Measurements from ENCODE around the gene GRIN3B. TPM values are rescaled to one million over a fixed set of nuclear protein-coding genes. Genes with fewer than 3 reads are reported as not detected.
"Not testable (repeated sequence)": the region's sequence is repeated elsewhere in the genome, so short reads cannot be mapped to it uniquely, and the experiment has no call there.

GRIN3B gene, protein sequence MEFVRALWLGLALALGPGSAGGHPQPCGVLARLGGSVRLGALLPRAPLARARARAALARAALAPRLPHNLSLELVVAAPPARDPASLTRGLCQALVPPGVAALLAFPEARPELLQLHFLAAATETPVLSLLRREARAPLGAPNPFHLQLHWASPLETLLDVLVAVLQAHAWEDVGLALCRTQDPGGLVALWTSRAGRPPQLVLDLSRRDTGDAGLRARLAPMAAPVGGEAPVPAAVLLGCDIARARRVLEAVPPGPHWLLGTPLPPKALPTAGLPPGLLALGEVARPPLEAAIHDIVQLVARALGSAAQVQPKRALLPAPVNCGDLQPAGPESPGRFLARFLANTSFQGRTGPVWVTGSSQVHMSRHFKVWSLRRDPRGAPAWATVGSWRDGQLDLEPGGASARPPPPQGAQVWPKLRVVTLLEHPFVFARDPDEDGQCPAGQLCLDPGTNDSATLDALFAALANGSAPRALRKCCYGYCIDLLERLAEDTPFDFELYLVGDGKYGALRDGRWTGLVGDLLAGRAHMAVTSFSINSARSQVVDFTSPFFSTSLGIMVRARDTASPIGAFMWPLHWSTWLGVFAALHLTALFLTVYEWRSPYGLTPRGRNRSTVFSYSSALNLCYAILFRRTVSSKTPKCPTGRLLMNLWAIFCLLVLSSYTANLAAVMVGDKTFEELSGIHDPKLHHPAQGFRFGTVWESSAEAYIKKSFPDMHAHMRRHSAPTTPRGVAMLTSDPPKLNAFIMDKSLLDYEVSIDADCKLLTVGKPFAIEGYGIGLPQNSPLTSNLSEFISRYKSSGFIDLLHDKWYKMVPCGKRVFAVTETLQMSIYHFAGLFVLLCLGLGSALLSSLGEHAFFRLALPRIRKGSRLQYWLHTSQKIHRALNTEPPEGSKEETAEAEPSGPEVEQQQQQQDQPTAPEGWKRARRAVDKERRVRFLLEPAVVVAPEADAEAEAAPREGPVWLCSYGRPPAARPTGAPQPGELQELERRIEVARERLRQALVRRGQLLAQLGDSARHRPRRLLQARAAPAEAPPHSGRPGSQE
- total RNA-seq (2014; rRNA removed; shearing (Covaris generic)) = 0.23 TPM in 1 of 2 replicates, not detected in the other

DNA sequence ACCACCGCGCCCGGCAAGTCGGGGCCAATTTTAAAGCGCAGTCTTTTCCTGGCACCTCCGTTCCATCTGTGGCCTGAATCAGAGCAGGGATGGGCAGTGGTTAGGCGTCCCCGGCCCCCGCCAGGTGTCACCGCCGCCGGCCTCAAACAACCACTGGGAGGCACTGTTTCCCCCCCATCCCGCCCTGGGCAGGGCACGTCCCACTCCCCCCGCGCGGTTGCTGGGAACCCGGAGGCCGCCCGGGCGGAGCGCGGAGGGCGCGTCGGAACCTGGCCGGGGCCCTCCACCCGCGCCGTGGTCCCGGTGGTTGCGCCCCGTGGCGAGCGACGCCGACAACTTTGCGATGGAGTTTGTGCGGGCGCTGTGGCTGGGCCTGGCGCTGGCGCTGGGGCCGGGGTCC lies at the start of gene GRIN3B:
TSS of gene GRIN3B (plus strand) at position 325 of the 400 bp plus-strand sequence. CDS start at position 344, 19 bp downstream.
- DNase-seq (ENCODE audit: low spot score) = peak; percentile 53

- no peak for DNase-seq (ENCODE audit: low spot score)
These were observed 48.1 kb upstream of the GRIN3B start for GRCh38 chr19:952049-952679.

DNA sequence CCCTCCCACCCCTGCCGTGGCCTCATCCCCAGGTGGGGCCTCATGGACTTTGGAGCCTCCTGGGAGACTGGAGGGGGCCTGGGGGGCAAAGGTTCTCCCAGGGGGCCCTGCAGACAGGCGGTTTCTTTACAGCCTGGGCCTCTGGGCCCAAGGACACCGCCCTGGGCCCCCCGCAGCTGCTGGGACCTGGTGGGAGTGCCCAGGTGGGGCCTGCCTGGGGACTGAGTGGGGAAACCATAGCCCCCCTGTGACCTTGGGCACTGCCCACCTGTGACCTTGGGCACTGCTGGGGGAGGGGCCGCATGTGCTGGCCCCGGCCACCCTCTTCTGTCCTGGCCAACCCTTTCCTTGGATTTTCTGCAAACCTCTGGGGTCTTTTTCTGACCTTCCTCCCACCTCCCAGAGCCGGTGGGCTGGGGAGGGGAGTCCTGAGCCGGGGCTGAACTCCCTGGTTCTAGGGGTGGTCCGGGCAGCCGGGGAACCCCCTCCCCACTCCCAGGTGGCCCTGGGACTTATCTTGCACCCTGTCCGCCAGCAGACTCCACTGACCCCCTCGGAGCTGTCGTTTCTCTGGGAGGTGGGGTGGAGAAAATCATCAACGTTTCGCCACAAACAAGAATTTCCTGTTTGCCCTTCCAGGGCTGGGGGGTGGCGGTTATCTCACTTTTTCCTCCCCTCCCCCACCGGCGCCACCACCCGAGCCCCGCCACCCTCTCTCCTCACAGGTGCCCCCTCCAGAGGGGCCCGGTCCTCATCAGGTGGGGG lies 47.4 kb upstream of the GRIN3B start:
- no peak for DNase-seq (ENCODE audit: low spot score)

DNA sequence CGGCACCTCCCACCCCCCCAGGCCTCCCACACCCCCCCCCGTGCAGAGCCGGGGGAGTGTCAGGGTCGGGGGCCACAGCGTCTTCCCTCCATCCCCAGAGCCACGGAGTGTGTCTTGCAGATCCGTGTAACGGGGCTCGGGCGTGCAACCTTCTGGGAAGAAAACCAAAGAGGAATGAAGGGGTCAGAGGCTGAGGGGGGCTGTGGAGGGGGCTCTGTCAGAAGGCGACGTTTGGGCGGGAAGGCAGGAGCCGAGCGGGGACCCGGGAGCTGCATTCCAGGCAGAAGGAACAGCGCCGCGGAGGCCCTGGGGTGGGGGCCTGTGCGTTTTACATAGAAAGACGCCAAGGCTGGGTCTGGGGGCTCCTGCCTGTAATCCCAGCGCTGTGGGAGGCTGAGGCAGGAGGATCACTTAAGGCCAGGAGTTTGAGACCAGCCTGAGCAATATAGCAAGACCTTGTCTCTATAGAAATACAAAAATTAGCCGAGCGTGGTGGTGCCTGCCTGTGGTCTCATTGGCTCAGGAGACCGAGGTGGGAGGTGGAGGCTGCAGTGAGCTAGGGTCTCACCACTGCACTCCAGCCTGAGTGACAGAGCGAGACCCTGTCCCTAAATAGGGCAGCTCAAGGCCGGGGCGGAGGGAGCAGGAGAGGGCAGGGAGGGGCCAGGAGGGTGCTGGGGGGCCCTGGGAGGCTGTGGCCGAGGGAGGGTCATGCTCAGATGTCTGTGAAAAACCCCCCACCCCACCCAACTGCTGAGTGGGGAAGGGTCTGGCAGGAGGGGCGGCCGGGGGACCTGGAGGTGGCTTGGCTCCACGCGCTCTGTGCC lies 46.6 kb upstream of the GRIN3B start:
- no peak for DNase-seq (ENCODE audit: low spot score)

DNA sequence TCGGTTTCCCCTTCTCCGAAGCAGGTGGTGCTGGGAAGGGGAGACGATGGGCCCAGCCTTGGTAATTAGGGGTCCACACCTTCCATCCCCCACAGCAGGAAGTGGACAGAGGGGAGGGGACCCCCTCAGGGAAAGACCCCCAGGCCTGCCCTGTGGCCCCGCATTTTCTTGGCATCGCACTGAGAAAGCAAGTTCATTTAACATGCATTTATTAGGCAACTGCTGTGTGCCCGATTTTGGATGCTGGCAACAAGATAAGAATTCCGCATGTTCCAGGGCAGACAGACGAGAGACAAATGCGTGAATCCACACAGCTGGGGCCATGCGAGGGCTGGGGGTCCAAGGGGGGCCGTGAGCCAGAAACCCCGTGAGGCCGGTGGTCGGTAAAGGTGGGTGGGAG lies 45.9 kb upstream of the GRIN3B start:
- DNase-seq (ENCODE audit: low spot score) = no peak

DNA sequence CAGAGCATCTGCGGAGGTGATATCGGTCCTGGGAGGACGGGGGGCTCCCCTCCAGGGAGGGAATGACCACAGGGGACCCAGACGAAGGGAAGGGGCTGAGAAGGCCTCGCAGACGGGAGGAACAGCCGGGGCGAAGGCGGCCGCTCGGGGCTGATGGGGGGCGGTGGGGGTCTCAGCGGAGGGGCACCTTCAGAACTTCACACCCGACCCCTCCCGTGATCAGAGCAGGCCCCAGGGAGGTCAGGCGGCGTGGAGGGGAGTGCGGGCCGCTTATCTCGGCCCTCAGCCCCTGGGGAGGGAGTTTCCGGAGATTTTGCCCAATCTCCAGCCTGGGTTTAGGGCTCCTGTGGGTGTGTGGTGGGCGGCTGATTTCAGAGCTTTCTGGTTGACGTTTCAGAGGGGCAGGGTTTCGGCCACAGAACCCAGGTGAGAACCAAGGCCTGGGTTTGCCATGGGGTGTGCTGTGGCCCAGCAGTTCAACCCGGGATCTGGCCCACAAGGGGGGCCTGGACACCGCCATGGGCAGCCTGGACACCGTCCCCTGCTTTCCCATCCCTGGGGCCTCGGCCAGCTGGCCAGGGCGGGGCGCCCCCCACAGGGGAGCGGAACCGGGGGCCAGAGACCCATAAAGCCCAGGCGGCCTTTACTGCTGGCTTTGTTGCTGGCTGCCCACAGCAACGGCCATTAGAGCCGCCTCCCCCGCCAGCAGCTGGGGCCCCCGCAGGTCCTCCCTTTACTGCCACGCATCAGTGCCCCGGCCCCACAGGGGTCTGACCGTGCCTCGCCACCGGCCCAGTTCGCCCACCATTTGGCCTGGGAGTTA lies 45.3 kb upstream of the GRIN3B start:
- DNase-seq (ENCODE audit: low spot score) = no peak

DNA sequence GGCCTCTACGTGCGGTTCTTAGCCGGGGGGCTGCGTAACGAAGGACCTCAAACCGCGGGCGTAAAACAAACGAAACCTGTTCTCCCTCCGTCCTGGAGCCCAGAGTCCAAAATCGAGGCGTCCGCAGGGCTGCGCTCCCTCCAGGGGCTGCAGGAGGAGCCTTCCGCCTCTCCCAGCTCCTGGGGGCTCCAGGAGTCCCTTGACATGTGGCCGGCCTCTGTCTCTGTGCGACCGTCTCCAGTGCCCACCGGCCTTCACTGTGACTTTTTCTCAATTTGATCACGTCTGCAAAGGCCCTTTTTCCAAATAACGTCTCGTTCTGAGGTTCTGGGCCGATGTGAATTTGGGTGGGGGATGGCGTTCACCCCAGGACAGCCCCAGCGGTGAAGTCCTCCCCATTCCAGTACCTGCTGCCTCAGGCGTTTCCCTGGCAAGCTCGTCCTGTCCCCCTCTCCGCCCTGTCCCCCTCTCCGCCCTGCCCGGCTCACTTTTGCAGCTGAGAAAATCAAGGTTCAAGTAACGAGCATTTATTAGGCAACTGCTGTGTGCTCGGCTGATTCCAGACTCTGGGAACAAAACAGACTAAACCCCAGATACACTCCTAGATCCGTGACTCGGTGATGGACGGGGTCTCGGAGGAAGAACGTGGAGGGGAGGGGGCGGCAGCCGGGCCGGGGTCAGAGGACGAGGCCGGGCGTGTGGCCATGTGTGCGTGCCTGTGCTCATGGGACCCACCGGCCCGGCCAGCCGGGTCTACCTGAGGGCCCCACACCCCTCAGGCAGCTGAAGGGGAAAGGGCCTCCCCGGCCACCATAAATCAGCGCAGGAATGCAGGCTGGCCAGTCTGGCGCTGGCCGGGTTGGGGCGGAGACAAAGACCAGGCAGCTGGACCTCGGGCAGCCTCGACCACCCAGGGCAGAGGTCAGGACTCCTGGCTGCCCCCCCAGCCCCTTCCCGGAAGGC lies 44.1 kb upstream of the GRIN3B start:
- DNase-seq (ENCODE audit: low spot score) = no peak

DNA sequence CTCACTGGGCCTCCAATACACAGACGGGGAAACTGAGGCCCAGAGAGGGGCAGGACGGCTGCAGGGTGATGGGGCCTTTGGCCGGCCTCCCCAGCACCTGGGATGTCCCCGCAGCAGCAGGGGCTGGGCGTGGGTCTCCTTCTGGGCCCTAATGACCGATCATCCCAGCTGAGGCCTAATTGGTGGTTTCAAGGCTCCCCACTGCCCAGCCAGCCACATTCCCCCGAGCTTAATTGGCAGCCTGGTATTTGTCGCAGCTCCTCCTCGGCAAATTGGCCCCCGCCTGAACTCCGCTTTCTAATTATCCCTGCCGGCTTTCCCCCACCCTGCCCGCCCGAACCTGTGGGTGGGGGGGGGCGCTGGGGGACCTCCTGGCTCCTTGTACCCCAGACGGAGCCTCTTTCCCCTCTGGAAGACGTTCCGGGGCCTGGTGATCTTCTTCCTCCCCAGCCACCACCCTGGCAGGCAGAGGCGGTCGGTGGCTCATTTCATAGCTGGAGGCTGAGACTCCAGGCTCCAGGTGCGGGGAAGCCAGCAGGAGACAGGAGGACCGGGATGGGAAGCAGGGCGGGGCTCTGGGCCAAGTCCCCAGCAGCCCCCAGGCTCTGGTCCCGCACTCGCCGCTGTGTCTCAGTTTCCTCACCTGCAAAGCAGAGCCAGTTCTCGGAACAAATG lies 43.3 kb upstream of the GRIN3B start:
- no peak for DNase-seq (ENCODE audit: low spot score)

DNA sequence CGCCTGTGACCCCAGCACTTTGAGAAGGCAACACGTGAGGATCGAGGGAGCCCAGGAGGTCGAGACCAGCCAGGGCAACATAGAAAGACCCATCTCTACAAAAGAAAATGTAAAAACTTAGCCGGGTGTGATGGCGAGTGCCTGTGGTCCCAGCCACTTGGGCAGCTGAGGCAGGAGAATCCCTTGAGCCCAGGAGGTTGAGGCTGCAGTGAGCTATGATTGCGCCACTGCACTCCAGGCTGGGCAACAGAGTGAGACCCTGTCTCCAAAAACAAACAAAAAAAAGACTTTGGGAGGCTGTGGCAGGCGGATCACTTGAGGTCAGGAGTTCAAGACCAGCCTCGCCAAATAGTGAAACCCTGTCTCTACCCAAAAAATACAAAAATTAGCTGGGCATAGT lies 42.6 kb upstream of the GRIN3B start:
- DNase-seq (ENCODE audit: low spot score) = not testable (repeated sequence)

GRCh38 chr19:958967-959855 lies 41.0 kb upstream of the GRIN3B start:
- DNase-seq (ENCODE audit: low spot score) = no peak

GRCh38 chr19:960020-960419 lies 40.2 kb upstream of the GRIN3B start:
- DNase-seq (ENCODE audit: low spot score) = no peak

- DNase-seq (ENCODE audit: low spot score) = no peak
These were observed 39.6 kb upstream of the GRIN3B start for GRCh38 chr19:960601-960938.

- peak; percentile 65 for DNase-seq (ENCODE audit: low spot score)
These were observed 38.2 kb upstream of the GRIN3B start for GRCh38 chr19:961866-962620.

- DNase-seq (ENCODE audit: low spot score) = no peak
These were observed 37.4 kb upstream of the GRIN3B start for GRCh38 chr19:962683-963400.

DNA sequence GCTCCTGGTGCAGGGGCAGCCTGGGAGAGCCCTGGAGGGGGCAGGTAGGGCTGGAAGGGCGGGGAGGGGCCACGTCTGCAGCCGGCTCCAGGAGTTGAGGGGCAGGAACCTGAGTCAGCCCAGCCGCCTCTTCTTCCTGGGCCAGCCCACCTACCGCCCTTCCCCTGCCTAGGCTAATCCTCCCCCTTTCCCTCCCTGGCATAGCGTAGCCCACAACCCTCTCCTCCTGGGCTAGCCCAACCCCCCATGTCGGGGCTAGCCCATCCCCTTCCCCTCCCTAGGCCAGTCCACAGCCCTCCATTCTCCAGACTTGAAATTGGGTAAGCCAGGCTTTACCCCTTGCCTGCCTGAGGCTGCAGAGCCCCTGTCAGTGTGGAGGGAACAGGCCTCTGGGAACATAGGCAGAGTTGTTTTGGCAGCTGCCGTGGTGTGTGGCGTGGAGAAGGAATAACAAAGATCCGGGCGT lies 36.7 kb upstream of the GRIN3B start:
- no peak for DNase-seq (ENCODE audit: low spot score)

All from H4 (cell line).